MG63 (cell line): ENCODE data around the gene UGT1A10. TPM values are rescaled to one million over a fixed set of nuclear protein-coding genes. Genes with fewer than 3 reads are reported as not detected.
"Not testable (repeated sequence)": the region's sequence is repeated elsewhere in the genome, so short reads cannot be mapped to it uniquely, and the experiment has no call there.

Experiments
- DNase-seq: peaks from one replicate; pipeline ENCODE4 v3.0.0-alpha.2; 2020
- H3K27me3 ChIP-seq: fragments of 250-450 bp; sonication (Bioruptor Pico); 2 replicates; pipeline ENCODE4 v1.5.1; 2020; ENCODE audit warnings: mild to moderate bottlenecking, moderate library complexity
- H3K36me3 ChIP-seq: fragments of 250-450 bp; sonication (Bioruptor Pico); 2 replicates; pipeline ENCODE4 v1.5.1; 2020; ENCODE audit warnings: mild to moderate bottlenecking, moderate library complexity
- H3K4me3 ChIP-seq: fragments of 250-450 bp; sonication (Bioruptor Pico); 2 replicates; pipeline ENCODE4 v1.5.1; 2020; ENCODE audit warnings: mild to moderate bottlenecking, moderate library complexity
- H3K9me3 ChIP-seq: fragments of 250-450 bp; sonication (Bioruptor Pico); 2 replicates; pipeline ENCODE4 v1.5.1; 2020; ENCODE audit warnings: mild to moderate bottlenecking, moderate library complexity
- total RNA-seq: library from RNA; depleted of rRNA; stranded (reverse); fragments of >200 nt; shearing (Covaris generic); gene quantifications from 2 replicates; pipeline ENCODE4 v1.2.3, GENCODE V29; 2014; ENCODE audit warnings: low replicate concordance

Gene UGT1A10
- total RNA-seq, 1 experiment from 2014 or later = 0.33 TPM

DNA sequence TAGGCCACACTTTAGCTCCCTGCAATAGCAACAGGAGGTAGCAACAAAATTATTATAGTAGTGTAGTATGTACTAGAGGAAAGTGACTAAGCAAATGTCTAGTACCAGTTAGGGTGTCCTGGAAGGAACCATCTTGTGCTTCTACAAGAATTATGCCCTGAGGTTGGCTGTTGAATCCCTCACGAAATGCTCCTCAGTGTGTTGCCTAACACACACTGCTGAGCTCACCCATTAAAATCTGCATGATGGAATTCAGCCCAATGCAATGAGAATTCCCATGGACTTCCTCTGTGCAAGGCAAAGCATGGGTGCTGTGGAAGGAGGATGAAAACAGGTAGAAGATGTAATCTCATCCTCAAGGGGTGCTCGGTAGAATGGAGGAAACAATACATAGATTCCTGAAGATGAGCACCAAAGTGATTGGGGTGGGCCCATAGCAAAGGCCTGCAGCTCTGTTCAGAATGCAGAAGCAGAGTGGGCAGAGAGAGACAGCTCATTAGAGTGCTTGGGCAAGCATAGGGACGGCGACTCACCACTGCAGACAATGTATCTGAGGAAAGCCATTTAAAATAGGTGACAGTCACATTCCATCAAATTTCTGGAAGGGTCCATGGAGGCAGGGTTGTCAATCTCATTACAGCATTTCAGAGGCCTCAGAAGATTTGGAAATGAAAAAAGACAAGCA is 44.3 kb downstream of the UGT1A10 start:
- Histone ChIP-seq H3K27me3 (no peaks in the 10 kb centered on the region), H3K36me3 (no peaks in the 10 kb centered on the region), H3K4me3 (no peak overlapping the region), H3K9me3 (no peaks in the 10 kb centered on the region)
- no peak for DNase-seq

DNA sequence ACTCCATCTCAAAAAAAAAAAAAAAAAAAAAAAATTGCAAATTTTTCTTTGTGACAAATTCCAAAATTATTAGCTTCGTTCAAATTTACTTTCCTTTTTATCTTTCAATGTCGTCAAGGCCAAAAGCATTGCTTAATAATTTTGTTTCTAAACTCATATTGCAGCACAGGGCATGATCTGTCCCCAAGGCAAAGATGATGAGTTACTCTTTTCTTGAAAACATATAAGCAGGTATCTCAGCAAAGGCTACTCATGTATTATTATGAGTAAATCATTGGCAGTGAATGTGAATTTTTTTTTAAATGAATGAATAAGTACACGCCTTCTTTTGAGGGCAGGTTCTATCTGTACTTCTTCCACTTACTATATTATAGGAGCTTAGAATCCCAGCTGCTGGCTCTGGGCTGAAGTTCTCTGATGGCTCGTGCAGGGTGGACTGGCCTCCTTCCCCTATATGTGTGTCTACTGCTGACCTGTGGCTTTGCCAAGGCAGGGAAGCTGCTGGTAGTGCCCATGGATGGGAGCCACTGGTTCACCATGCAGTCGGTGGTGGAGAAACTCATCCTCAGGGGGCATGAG is 45.4 kb downstream of the UGT1A10 start, which contains the start of gene UGT1A7:
UGT1A7 (plus strand) TSS at position 381 of the 579 bp plus-strand sequence; CDS start at position 418, 37 bp downstream.
- DNase-seq = no peak
- Histone ChIP-seq H3K36me3 (no peaks in the 10 kb centered on the region), H3K27me3 (no peaks in the 10 kb centered on the region), H3K4me3 (no peak within 1 kb of the TSS), H3K9me3 (no peaks in the 10 kb centered on the region)

DNA sequence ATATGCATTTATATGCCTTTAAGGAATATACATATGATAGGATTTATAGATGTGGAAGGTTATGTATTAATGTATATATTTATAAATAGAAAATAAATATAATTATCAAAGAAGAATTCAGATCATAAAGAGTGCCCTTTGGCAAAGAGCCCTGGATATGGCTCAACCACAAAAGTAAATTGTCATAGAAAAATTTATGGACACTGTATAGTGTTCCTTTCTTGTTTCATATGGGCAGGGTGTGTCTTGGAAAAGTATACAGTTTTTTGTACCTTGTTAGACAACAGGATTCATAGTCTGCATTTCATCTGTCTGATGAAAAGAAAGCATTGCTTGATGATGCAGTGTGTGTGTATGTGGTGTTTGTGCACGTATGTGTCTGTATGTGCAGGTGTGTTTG is 48.4 kb downstream of the UGT1A10 start:
- Histone ChIP-seq H3K27me3 (no peaks in the 10 kb centered on the region; the same call in 1 of the 2 replicates), H3K9me3 (0 out of 2 replicates have a peak, but pooled peaks cover 2% of the 10 kb centered on the region), H3K4me3 (no peak overlapping the region), H3K36me3 (no peaks in the 10 kb centered on the region)
- DNase-seq = no peak

DNA sequence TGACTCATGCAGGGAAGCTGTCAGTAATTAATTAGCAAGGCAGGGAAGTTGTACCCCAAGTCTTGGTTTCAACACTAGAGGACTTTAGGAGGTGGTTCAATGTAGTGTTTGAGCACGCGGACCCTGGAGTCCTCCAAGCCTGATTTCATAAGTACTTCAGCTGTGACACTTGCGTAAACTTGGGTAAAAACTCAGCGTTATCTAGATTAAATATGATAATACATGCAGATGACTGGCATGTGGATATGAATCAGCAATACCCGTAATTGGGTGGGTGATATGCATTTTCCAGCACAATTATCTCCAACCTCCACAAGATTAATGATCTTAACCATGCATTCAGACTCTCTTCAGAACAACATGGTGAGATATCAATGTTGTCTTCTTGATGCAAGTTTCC is 50.7 kb downstream of the UGT1A10 start:
- 0 out of 2 replicates have a peak, but pooled peaks cover 2% of the 10 kb centered on the region for H3K9me3 ChIP-seq
- no peak for DNase-seq
- no peaks in the 10 kb centered on the region for H3K36me3 ChIP-seq
- no peak overlapping the region for H3K4me3 ChIP-seq
- H3K27me3 ChIP-seq = no peaks in the 10 kb centered on the region; the same call in 1 of the 2 replicates

DNA sequence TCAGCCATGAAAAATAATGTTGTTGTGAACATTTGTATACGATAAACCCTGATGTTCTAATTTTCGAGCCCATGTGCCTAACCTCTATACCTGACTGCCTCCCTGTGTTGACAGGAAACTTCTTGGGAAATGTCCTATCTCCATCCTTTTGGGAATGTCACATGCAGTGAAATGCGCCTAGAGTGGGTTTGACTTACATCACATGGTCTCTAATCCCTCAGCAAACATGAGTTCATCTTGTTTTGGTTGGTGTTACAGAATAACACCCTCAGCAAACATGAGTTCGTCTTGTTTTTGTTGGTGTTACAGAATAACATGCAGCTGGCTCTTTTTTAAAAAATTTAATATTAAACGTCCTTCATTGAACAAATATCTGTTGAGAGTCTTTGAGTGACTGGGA is 52.1 kb downstream of the UGT1A10 start:
- H3K4me3 ChIP-seq = no peak overlapping the region
- no peaks in the 10 kb centered on the region for H3K36me3 ChIP-seq
- no peak for DNase-seq
- H3K9me3 ChIP-seq = 0 out of 2 replicates have a peak, but pooled peaks cover 2% of the 10 kb centered on the region
- H3K27me3 ChIP-seq = no peaks in the 10 kb centered on the region; the same call in 1 of the 2 replicates

DNA sequence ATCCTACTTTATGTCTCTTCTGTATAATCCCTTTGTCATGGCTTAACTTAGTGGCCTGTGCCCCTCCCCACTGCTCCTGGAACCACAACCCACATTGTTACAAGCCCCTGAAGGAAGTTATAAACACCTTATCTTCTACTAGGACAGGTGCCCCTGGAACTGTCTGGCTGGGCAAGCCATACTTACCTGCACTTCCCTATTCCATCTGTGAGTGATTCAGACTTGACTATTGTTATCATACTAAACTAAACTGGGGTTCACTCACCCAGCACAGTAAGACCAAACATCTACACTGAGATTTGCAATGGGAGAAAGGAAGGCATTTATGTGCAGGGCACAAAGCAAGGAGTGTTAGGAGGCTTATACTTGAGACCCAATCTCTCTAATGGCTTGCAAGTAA is 52.8 kb downstream of the UGT1A10 start:
- no peaks in the 10 kb centered on the region for H3K36me3 ChIP-seq
- H3K27me3 ChIP-seq = no peaks in the 10 kb centered on the region; the same call in 1 of the 2 replicates
- no peak overlapping the region for H3K4me3 ChIP-seq
- no peak for DNase-seq
- H3K9me3 ChIP-seq = 0 out of 2 replicates have a peak, but pooled peaks cover 2% of the 10 kb centered on the region

DNA sequence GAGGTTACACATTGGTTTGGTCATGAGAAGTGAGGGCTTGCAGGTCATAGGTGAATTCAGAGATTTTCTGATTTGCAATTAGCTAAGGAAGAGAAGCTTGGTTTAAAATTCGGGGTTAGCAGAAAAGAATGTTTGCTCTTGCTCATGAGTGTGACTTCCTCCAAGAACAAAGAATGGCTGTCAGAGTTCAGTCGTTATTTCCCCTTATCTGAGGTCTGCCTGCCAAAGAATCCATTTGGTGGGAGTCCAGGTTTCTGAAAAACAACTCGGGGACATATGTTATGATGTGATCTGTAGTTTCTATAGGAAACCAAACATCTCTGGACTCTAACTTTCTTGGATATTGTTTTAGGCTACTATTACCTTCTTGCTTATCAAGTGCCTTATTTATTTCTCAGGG is 53.3 kb downstream of the UGT1A10 start:
- no peaks in the 10 kb centered on the region; the same call in 1 of the 2 replicates for H3K27me3 ChIP-seq
- DNase-seq = no peak
- no peaks in the 10 kb centered on the region for H3K36me3 ChIP-seq
- 0 out of 2 replicates have a peak, but pooled peaks cover 2% of the 10 kb centered on the region for H3K9me3 ChIP-seq
- no peak overlapping the region for H3K4me3 ChIP-seq

DNA sequence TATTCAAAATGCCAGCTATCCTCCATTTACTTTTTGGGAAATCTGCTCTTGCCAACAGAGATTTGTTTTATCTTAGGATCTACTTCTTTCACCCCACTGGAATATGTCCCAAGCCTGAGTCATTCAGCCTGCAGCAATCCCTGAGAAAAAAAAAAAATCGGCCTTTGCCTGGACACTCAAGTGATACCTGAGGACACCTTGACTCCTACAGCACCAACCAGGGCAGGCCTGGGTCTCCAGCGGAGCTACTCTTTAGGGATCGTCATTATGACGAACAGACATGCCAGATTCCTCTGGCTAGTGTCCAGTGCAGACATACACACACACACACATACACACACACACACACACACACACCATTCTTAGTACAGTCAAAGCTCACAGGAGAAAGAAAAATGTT is 54.2 kb downstream of the UGT1A10 start:
- Histone ChIP-seq H3K36me3 (no peaks in the 10 kb centered on the region), H3K4me3 (no peak overlapping the region), H3K27me3 (no peaks in the 10 kb centered on the region; the same call in 1 of the 2 replicates), H3K9me3 (0 out of 2 replicates have a peak, but pooled peaks cover 2% of the 10 kb centered on the region)
- DNase-seq = no peak

DNA sequence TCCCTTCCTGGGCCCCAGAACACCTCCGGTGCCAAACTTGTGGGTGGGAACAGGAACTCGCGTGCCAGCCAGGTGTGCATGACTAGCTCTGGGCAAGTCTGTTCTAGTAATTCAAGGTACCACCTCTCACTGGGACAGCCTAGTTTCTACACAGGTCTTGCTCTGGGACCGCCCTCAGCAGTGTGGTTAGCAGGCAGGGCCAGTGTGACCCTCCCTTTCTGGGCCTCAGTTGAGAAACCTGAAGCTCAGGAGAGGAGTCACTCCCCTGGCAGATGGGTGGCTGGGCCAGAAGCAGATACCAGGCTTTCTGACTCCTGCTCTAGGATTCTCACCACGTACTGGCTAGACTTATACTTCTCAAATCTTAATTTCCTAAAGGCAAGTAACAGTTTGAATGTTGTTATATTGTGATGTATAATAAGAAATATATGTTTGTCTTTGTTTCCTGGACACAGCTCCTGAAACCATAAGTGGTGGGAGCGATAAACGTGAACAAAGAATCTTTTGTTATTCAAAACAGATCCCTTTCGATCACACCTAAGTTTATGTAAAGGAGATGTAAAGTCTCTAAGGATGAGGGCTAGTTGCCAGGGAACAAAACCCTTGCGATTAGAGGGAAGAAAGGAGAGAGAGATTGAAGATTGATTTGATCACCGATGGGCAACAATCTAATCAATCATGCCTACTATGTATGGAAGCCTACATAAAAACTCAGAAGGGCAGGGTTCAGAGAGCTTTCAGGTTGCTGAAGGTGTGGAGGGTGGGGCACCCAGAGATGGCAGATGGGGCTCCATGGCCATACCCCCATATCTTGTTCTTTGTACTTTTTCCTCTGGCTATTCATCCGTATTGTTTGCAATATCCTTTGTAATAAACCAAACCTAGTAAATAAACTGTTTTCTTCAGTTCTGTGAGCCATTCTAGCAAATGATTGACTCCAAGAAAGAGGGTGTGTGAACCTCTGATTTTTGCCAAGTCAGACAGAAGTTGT is 55.5 kb downstream of the UGT1A10 start:
- no peaks in the 10 kb centered on the region for H3K36me3 ChIP-seq

DNA sequence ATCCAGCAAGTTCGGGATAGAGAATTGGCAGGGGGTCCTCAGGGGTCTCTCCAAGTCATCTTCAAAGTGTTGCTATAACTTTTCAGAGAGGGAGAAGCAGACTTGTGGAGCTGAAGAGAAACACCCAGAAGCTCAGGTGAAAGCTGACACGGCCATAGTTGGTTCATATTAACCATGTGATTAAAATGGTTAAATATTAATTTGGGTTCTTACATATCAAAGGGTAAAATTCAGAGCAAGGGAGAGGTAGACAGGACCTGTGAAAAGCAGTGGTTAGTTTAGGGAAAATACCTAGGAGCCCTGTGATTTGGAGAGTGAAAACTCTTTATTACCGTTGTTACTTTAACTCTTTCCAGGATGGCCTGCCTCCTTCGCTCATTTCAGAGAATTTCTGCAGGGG is 56.4 kb downstream of the UGT1A10 start, which contains the start of gene UGT1A6:
UGT1A6 (plus strand) TSS at position 243 of the 400 bp plus-strand sequence; CDS start at position 358, 115 bp downstream.
- DNase-seq = no peak
- H3K36me3 ChIP-seq = no peaks in the 10 kb centered on the region

More for the DNA sequence above, 55.5 kb downstream of the UGT1A10 start:
- no peak for DNase-seq
- Histone ChIP-seq H3K4me3 (no peak overlapping the region), H3K27me3 (no peaks in the 10 kb centered on the region; the same call in 1 of the 2 replicates), H3K9me3 (0 out of 2 replicates have a peak, but pooled peaks cover 2% of the 10 kb centered on the region)

DNA sequence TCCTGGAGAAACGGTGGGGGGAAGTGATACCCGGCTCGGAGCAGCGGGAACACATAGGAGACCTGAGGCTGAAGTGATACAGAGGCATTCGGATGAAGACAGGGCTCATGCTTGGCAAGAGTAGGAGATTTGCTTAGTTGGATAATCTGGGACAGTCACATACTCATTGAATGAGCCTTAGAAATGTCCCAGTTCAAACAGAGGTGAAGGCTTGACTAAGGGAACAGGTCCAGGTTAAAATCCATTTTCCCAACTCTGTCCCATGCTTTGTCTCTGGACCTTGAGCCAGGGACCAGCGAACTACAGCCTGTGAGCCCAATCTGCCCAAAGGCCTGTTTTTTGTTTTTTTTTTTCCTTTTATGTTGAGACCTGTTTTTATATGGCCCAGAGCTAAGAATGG is 57.7 kb downstream of the UGT1A10 start:
- H3K36me3 ChIP-seq = no peaks in the 10 kb centered on the region
- no peak for DNase-seq
- no peaks in the 10 kb centered on the region for H3K27me3 ChIP-seq
- H3K4me3 ChIP-seq = no peak overlapping the region
- H3K9me3 ChIP-seq = no peaks in the 10 kb centered on the region

More for the DNA sequence above, 56.4 kb downstream of the UGT1A10 start, which contains the start of gene UGT1A6:
- Histone ChIP-seq H3K27me3 (no peaks in the 10 kb centered on the region; the same call in 1 of the 2 replicates), H3K4me3 (no peak within 1 kb of the TSS), H3K9me3 (no peaks in the 10 kb centered on the region)

DNA sequence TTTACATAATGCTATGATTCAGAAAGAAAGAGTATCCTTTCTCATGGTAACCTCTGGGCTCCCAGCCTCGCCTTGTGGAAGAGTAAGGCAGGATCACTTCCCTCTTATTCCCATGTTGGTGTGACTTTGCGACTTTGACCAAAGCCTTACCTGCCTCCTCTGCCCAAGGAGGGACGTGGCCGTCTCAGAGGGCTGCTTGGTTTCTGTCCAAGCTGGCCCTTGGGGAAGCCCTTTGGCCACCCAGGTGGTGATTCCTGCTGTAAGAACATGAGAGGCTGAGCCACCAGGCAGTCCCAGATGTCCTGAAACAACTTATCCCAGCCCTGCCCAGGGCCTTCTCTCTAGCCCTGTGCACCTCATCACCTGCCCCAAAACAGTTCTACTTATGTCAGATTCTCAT is 62.5 kb downstream of the UGT1A10 start:
- no peaks in the 10 kb centered on the region for H3K27me3 ChIP-seq
- no peaks in the 10 kb centered on the region; the same call in 1 of the 2 replicates for H3K36me3 ChIP-seq
- H3K9me3 ChIP-seq = peaks cover 2% of the 10 kb centered on the region; the same call in 1 of the 2 replicates
- no peak overlapping the region for H3K4me3 ChIP-seq
- no peak for DNase-seq

DNA sequence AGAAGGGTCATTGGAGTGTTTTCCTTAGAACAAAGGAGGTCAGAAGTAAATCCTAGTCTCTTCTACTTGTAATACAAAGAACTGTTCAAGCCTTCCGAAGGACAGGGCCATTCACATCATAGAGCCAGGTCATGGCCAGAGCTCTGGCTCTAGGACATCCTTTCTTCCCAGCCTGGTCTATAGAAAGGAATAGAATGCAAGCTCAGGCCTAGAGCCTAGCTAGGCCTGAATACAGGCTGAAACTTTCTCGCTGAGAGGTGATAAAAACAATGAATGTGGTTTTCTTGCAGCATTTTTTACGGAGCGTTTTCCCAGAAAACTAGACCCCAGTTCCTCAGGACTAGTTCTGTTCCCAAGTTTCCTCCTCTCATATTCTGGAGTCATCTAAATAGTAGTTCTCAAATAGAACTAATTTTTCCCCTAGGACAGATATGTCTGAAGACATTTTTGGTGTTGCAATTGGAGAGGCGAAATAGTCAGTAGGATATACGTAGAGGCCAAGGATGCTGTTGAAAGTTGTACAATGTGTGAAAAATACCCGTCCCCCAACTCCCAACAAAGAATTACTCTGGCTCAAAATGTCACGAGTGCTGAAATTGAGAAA is 63.3 kb downstream of the UGT1A10 start:
- no peak overlapping the region for H3K4me3 ChIP-seq
- H3K27me3 ChIP-seq = no peaks in the 10 kb centered on the region
- H3K36me3 ChIP-seq = no peaks in the 10 kb centered on the region; the same call in 1 of the 2 replicates
- DNase-seq = no peak
- peaks cover 2% of the 10 kb centered on the region; the same call in 1 of the 2 replicates for H3K9me3 ChIP-seq

DNA sequence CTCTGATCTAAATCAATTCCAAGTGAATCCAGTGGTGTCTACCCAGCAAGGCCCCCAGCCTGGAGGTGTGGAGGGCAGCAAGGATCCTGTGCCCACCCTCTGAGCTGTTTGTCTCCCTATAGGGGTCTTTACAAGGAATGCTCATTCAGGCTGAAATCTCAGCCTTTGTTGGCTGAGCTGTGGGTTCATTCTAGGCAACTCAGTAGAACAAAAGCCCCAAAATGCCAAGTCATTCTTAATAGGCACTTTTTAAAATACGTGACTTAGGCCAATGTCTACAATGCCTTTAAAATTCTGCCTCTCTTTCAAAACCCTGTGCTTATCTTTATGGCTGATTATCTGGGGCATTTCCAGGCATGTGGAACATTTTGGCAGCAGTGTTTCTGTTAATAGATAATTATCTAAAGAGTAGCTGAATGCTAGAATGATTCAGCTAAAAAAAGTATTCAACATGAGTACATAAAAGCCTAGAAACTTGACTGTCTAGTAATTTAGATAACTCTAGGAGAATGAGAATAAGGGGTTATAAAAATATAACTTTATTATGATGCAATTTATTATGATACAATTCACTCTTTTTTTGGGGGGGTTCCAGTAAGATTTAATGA is 63.9 kb downstream of the UGT1A10 start:
- Histone ChIP-seq H3K4me3 (no peak overlapping the region), H3K9me3 (peaks cover 2% of the 10 kb centered on the region; the same call in 1 of the 2 replicates), H3K27me3 (no peaks in the 10 kb centered on the region), H3K36me3 (no peaks in the 10 kb centered on the region; the same call in 1 of the 2 replicates)
- peak; percentile 68 for DNase-seq

DNA sequence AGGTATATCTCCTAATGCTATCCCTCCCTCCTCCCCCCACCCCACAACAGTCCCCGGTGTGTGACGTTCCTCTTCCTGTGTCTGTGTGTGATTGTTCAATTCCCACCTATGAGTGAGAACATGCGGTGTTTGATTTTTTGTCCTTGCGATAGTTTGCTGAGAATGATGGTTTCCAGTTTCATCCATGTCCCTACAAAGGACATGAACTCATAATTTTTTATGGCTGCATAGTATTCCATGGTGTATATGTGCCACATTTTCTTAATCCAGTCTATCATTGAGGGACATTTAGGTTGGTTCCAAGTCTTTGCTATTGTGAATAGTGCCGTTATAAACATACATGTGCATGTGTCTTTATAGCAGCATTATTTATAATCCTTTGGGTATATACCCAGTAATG is 64.6 kb downstream of the UGT1A10 start:
- H3K9me3 ChIP-seq, H3K4me3 ChIP-seq, DNase-seq, H3K36me3 ChIP-seq, H3K27me3 ChIP-seq: not testable (repeated sequence)
